IMR-90 (cell line): Measurements from ENCODE around the gene DLL4. TPM values are rescaled to one million over a fixed set of nuclear protein-coding genes. Genes with fewer than 3 reads are reported as not detected.

Source experiments
- ATAC-seq: fragments of 200-7000 bp; cut with Tn5 transposase; 2 replicates; pipeline ENCODE4 v1.9.1; 2020; ENCODE audit warnings: low read depth, mild to moderate bottlenecking, moderate library complexity
- BruUV-seq: library from RNA; stranded (reverse); fragments of 400-500 nt; replicated peaks from 2 replicates; lab custom pipeline; 2021; lab: Mats Ljungman, UMichigan
- CTCF ChIA-PET: fragments of 300-600 bp; formaldehyde crosslinking; extraction: SDS; loops from one replicate; lab custom pipeline; 2021; ENCODE audit warnings: antibody characterized with exemption; lab: Yijun Ruan, JAX
- POLR2A ChIA-PET: fragments of 300-600 bp; sonication (Branson Sonifier 250); formaldehyde crosslinking; loops from one replicate; lab custom pipeline; 2022; ENCODE audit warnings: antibody characterized with exemption; ENCODE audit not compliant: unreplicated experiment; lab: Charles Lee
- DNase-seq: peaks from one replicate; pipeline ENCODE4 v3.0.0; 2013
- H2AFZ ChIP-seq: replicated peaks from 2 replicates; pipeline ENCODE3; 2013; ENCODE audit warnings: low read length, mild to moderate bottlenecking; ENCODE audit not compliant: poor library complexity
- H2AK5ac ChIP-seq: 2 replicates; pipeline ENCODE4 v1.6.1; 2013; ENCODE audit warnings: low read depth, low read length, inconsistent platforms
- H2AK9ac ChIP-seq: replicated peaks from 2 replicates; pipeline ENCODE3; 2013; ENCODE audit warnings: mild to moderate bottlenecking, low read depth, low read length, moderate library complexity; ENCODE audit not compliant: poor library complexity
- H2BK120ac ChIP-seq: 2 replicates; pipeline ENCODE4 v1.6.1; 2013; ENCODE audit warnings: low read depth, low read length, inconsistent platforms
- H2BK15ac ChIP-seq: 3 replicates; pipeline ENCODE4 v1.6.1; 2013; ENCODE audit warnings: low read depth, low read length, inconsistent platforms
- H2BK20ac ChIP-seq: 2 replicates; pipeline ENCODE4 v1.6.1; 2013; ENCODE audit warnings: low read depth, mild to moderate bottlenecking, inconsistent platforms, low read length, moderate library complexity
- H2BK5ac ChIP-seq: 2 replicates; pipeline ENCODE4 v1.6.1; 2013; ENCODE audit warnings: mild to moderate bottlenecking, low read depth, low read length, inconsistent platforms; ENCODE audit not compliant: poor library complexity, severe bottlenecking
- H3K14ac ChIP-seq: replicated peaks from 2 replicates; pipeline ENCODE4 v1.6.1; 2013; ENCODE audit warnings: low read depth, low read length, inconsistent platforms
- H3K18ac ChIP-seq: 2 replicates; pipeline ENCODE4 v1.6.1; 2013; ENCODE audit warnings: low read depth, low read length, control low read depth
- H3K23ac ChIP-seq: 2 replicates; pipeline ENCODE4 v1.6.1; 2013; ENCODE audit warnings: low read depth, low read length, inconsistent platforms
- H3K27ac ChIP-seq: 2 replicates; pipeline ENCODE4 v1.5.1; 2013; ENCODE audit warnings: mild to moderate bottlenecking, control low read depth, low read length; ENCODE audit not compliant: insufficient read depth
- H3K27me3 ChIP-seq: 2 replicates; pipeline ENCODE4 v1.6.1; 2013; ENCODE audit warnings: low read length; ENCODE audit not compliant: control insufficient read depth, insufficient read depth
- H3K36me3 ChIP-seq: 2 replicates; pipeline ENCODE4 v1.6.1; 2013; ENCODE audit warnings: low read length, mixed read lengths; ENCODE audit not compliant: control insufficient read depth, insufficient read depth
- H3K4ac ChIP-seq: 2 replicates; pipeline ENCODE4 v1.6.1; 2013; ENCODE audit warnings: low read depth, low read length, inconsistent platforms
- H3K4me1 ChIP-seq: 2 replicates; pipeline ENCODE4 v1.6.1; 2013; ENCODE audit warnings: low read length, mixed read lengths; ENCODE audit not compliant: control insufficient read depth, insufficient read depth
- H3K4me2 ChIP-seq: 2 replicates; pipeline ENCODE4 v1.6.1; 2013; ENCODE audit warnings: low read depth, mild to moderate bottlenecking, control low read depth, low read length, moderate library complexity
- H3K4me3 ChIP-seq: 2 replicates; pipeline ENCODE4 v1.5.1; 2013; ENCODE audit warnings: low read depth, mild to moderate bottlenecking, control low read depth, low read length, moderate library complexity; ENCODE audit not compliant: insufficient read depth
- H3K56ac ChIP-seq: 2 replicates; pipeline ENCODE4 v1.6.1; 2013; ENCODE audit warnings: low read length, inconsistent platforms; ENCODE audit not compliant: insufficient read depth; ENCODE audit errors: extremely low read depth
- H3K79me1 ChIP-seq, 2 experiments: 2 replicates each; pipeline ENCODE4 v1.6.1; 2013; ENCODE audit warnings: low read length in 2 of 2, inconsistent platforms in 1 of 2, low read depth in 1 of 2
- H3K9ac ChIP-seq: 2 replicates; pipeline ENCODE4 v1.6.1; 2013; ENCODE audit warnings: low read depth, low read length, control low read depth
- H3K9me1 ChIP-seq: 2 replicates; pipeline ENCODE4 v1.6.1; 2013; ENCODE audit warnings: low read length, inconsistent platforms; ENCODE audit not compliant: insufficient read depth
- H3K9me3 ChIP-seq: 2 replicates; pipeline ENCODE4 v1.6.1; 2013; ENCODE audit warnings: low read length; ENCODE audit not compliant: control insufficient read depth, insufficient read depth
- H4K20me1 ChIP-seq: 2 replicates; pipeline ENCODE4 v1.6.1; 2013; ENCODE audit warnings: low read length, inconsistent platforms; ENCODE audit not compliant: insufficient read depth
- H4K5ac ChIP-seq: 2 replicates; pipeline ENCODE4 v1.6.1; 2013; ENCODE audit warnings: mild to moderate bottlenecking, low read depth, low read length, control low read depth
- H4K8ac ChIP-seq, 2 experiments: 2 replicates each; pipeline ENCODE4 v1.6.1; 2013; ENCODE audit warnings: low read depth in 2 of 2, low read length in 2 of 2, control low read depth in 1 of 2, inconsistent platforms in 1 of 2
- H4K91ac ChIP-seq: 2 replicates; pipeline ENCODE4 v1.6.1; 2013; ENCODE audit warnings: low read depth, low read length, inconsistent platforms; ENCODE audit not compliant: insufficient read depth
- BHLHE40 ChIP-seq: fragments of 150-350 bp; IDR thresholded peaks from 2 replicates; pipeline ENCODE4 v1.6.1; 2016; ENCODE audit warnings: mild to moderate bottlenecking, low read depth, low read length
- CEBPB ChIP-seq: IDR thresholded peaks from 2 replicates; pipeline ENCODE4 v1.6.1; 2012; ENCODE audit warnings: low read depth, low read length, improper control_type of control experiment
- CTCF ChIP-seq: conservative IDR thresholded peaks from 2 replicates; pipeline ENCODE4 v1.5.1; 2012; ENCODE audit warnings: mild to moderate bottlenecking, low read depth, low read length, improper control_type of control experiment
- FOS ChIP-seq: fragments of 150-350 bp; IDR thresholded peaks from 2 replicates; pipeline ENCODE4 v1.6.1; 2016; ENCODE audit warnings: low read depth, low read length
- MAFK ChIP-seq: IDR thresholded peaks from 2 replicates; pipeline ENCODE4 v1.6.1; 2012; ENCODE audit warnings: low read depth, low read length, improper control_type of control experiment
- MAZ ChIP-seq: IDR thresholded peaks from 2 replicates; pipeline ENCODE4 v1.6.1; 2012; ENCODE audit warnings: low read depth, mild to moderate bottlenecking, low read length, improper control_type of control experiment, moderate library complexity, borderline replicate concordance
- MXI1 ChIP-seq: IDR thresholded peaks from 2 replicates; pipeline ENCODE4 v1.6.1; 2012; ENCODE audit warnings: low read depth, mild to moderate bottlenecking, low read length, moderate library complexity, borderline replicate concordance
- NFE2L2 ChIP-seq: fragments of 150-350 bp; IDR thresholded peaks from 2 replicates; pipeline ENCODE4 v1.6.1; 2016; ENCODE audit warnings: low read depth, mild to moderate bottlenecking, low read length
- POLR2A ChIP-seq: IDR thresholded peaks from 2 replicates; pipeline ENCODE4 v1.6.1; 2012; ENCODE audit warnings: mild to moderate bottlenecking, low read depth, low read length
- RAD21 ChIP-seq: IDR thresholded peaks from 2 replicates; pipeline ENCODE4 v1.6.1; 2012; ENCODE audit warnings: low read length, improper control_type of control experiment
- RCOR1 ChIP-seq: IDR thresholded peaks from 2 replicates; pipeline ENCODE4 v1.6.1; 2012; ENCODE audit warnings: mild to moderate bottlenecking, low read length, improper control_type of control experiment; ENCODE audit not compliant: insufficient replicate concordance
- RFX5 ChIP-seq: IDR thresholded peaks from 2 replicates; pipeline ENCODE4 v1.8.0; 2012; ENCODE audit warnings: low read depth, mild to moderate bottlenecking, low read length, moderate library complexity
- USF2 ChIP-seq: fragments of 150-350 bp; IDR thresholded peaks from 2 replicates; pipeline ENCODE4 v1.6.1; 2017; ENCODE audit warnings: mild to moderate bottlenecking, antibody characterized with exemption, low read length, low read depth
- WGBS, 2 experiments: methylation state at CpG; one replicate each; pipeline versions ENCODE4 v1.1.5 to v1.1.7; 2013; ENCODE audit warnings: missing lambda C conversion rate in 2 of 2; ENCODE audit not compliant: insufficient read length in 1 of 2; ENCODE audit errors: extremely low coverage in 2 of 2; 5-methylcytosine and 5-hydroxymethylcytosine counted together
- dilution Hi-C: fragments of 300-500 bp; cut with HindIII; formaldehyde crosslinking; loops from one replicate; pipeline ENCODE4 v1.14.3; 2018; ENCODE audit warnings: low sequenced_read_pairs; ENCODE audit not compliant: unreplicated experiment
- in situ Hi-C: fragments of 300-500 bp; cut with MboI; formaldehyde crosslinking; loops from 3 replicates; pipeline ENCODE4 v1.14.3; 2019; ENCODE audit warnings: low sequenced_read_pairs, inconsistent platforms, mixed read lengths
- intact Hi-C: fragments of 100-400 bp; cut with micrococcal nuclease; formaldehyde crosslinking; loops from 2 replicates; pipeline ENCODE4 v1.10.0; 2022
- polyA plus RNA-seq, 3 experiments: library from polyadenylated mRNA; depleted of rRNA; stranded (reverse); fragments of >200 nt; gene quantifications; 2 replicates each; pipeline ENCODE4 v1.2.3, GENCODE V29; 2012; ENCODE audit warnings: low replicate concordance in 1 of 3
- total RNA-seq: library from RNA; depleted of rRNA; stranded (reverse); fragments of >200 nt; gene quantifications from 2 replicates; pipeline ENCODE4 v1.2.3, GENCODE V29; 2012

DLL4 gene
- total and polyA plus RNA-seq, 2 of the 4 experiments (the other 2 are of a cell fraction): 1.8 to 3.4 TPM

GRCh38 chr15:40893733-40894680 is 35.1 kb upstream of the DLL4 start, which contains the start of gene VPS18:
TSS of gene VPS18 (plus strand) at chr15:40894450. CDS start at chr15:40894769, 319 bp downstream.
- intact Hi-C loops (loop anchor here (1.0 to 5.0 kb wide), 5 partner anchors 37 to 372 kb away; partner anchors contain the start of gene KNL1), dilution Hi-C loops (no loop called here), in situ Hi-C loops (loop anchor here (5.0 kb wide), 1 partner anchor 37 kb away; no protein-coding TSS in a partner anchor)
- peaks cover 12% of the 10 kb centered on the region for H3K36me3 ChIP-seq
- peak within 1 kb of the TSS; percentile 85 for H3K4me2 ChIP-seq
- H3K27me3 ChIP-seq: no peaks in the 10 kb centered on the region; the same call in 1 of the 2 replicates
- H3K4ac ChIP-seq: peak within 1 kb of the TSS; percentile 86
- peaks cover 9% of the 10 kb centered on the region; the same call in 1 of the 2 replicates for H3K4me1 ChIP-seq
- no TSS peak for BruUV-seq
- peak within 1 kb of the TSS; percentile 88 to 98 for H4K8ac ChIP-seq
- ATAC-seq (peak; percentile 98), DNase-seq (peak; percentile 97)
- peak within 1 kb of the TSS; percentile 27 for H2BK5ac ChIP-seq
- peak within 1 kb of the TSS; percentile 33; the same call in 1 of the 2 replicates for H3K18ac ChIP-seq
- H2BK120ac ChIP-seq: peak within 1 kb of the TSS; percentile 72; the same call in 1 of the 2 replicates
- ChIA-PET CTCF (interaction anchor here (0.5 to 2.8 kb wide), 28 partner anchors 8 to 423 kb away, joined by 3 to 44 read pairs (median 5); partner anchors contain the start of gene CCDC32), POLR2A (interaction anchor here (0.6 kb wide), 2 partner anchors 36 to 1199 kb away, joined by 3 to 8 read pairs; no protein-coding TSS in a partner anchor)
- H2BK20ac ChIP-seq: 0 out of 2 replicates have a peak within 1 kb of the TSS, but pooled peaks have one; percentile 32
- peak within 1 kb of the TSS; percentile 75; the same call in 2 of the 3 replicates for H2BK15ac ChIP-seq
- peak within 1 kb of the TSS; percentile 84 for H3K4me3 ChIP-seq
- peaks cover 14 to 27% of the 10 kb centered on the region in 2 experiments; a peak in 3 of 4 replicates for H3K79me1 ChIP-seq
- H4K20me1 ChIP-seq: peaks cover 9% of the 10 kb centered on the region; the same call in 1 of the 2 replicates
- H3K9me1 ChIP-seq: 0 out of 2 replicates have a peak, but pooled peaks cover 3% of the 10 kb centered on the region
- 3% methylated on average over 39 of the region's 55 CpGs; no CpG with 5 or more reads in 1 of the 2 experiments for WGBS, 2 experiments
- H3K27ac ChIP-seq: peak within 1 kb of the TSS; percentile 72
- H3K9me3 ChIP-seq: no peaks in the 10 kb centered on the region
- peak within 1 kb of the TSS; percentile 50; the same call in 1 of the 2 replicates for H3K56ac ChIP-seq
- peak within 1 kb of the TSS; percentile 66 for H2AK5ac ChIP-seq
- H2AFZ ChIP-seq: peak within 1 kb of the TSS; percentile 96
- peak within 1 kb of the TSS; percentile 85 for H4K91ac ChIP-seq
- peak within 1 kb of the TSS; percentile 73 for H3K14ac ChIP-seq
- H4K5ac ChIP-seq: peak within 1 kb of the TSS; percentile 74
- peak within 1 kb of the TSS; percentile 91 for H2AK9ac ChIP-seq
- H3K23ac ChIP-seq: peak within 1 kb of the TSS; percentile 72; the same call in 1 of the 2 replicates
- H3K9ac ChIP-seq: peak within 1 kb of the TSS; percentile 80
- TF ChIP-seq NFE2L2 (no peak), FOS (no peak), MAFK (no peak), CTCF (peak; percentile 94), BHLHE40 (peak; percentile 2; the same call in 1 of the 2 replicates), RAD21 (peak; percentile 88), MAZ (peak; percentile 84; the same call in 1 of the 2 replicates), RCOR1 (no peak), RFX5 (0 out of 2 replicates have a peak, but pooled peaks have one; percentile 13), MXI1 (peak; percentile 95), CEBPB (no peak), USF2 (peak; percentile 90), POLR2A (peak; percentile 71; the same call in 1 of the 2 replicates)
